MM.1S (cell line): ENCODE results near the gene PPP4R2.
"Not testable (repeated sequence)": the region's sequence is repeated elsewhere in the genome, so short reads cannot be mapped to it uniquely, and the experiment has no call there.

ENCODE experiments used
- DNase-seq: peaks from one replicate; pipeline ENCODE4 v3.0.0-alpha.2; 2015
- H2AFZ ChIP-seq: fragments of 300-600 bp; sonication (generic); 2 replicates; pipeline ENCODE4 v1.6.0; 2016; ENCODE audit warnings: antibody characterized with exemption, low read length
- H3F3A ChIP-seq: fragments of 300-600 bp; sonication (generic); 2 replicates; pipeline ENCODE4 v1.6.1; 2016; ENCODE audit warnings: mild to moderate bottlenecking, antibody characterized with exemption, low read length, moderate library complexity, mixed read lengths; ENCODE audit not compliant: insufficient read depth
- H3K27ac ChIP-seq: fragments of 300-600 bp; sonication (generic); 2 replicates; pipeline ENCODE4 v1.5.1; 2016; ENCODE audit warnings: mild to moderate bottlenecking, low read length
- H3K27me3 ChIP-seq: fragments of 300-600 bp; sonication (generic); replicated peaks from 2 replicates; pipeline ENCODE4 v1.6.0; 2016; ENCODE audit warnings: low read length; ENCODE audit not compliant: insufficient read depth
- H3K36me3 ChIP-seq: fragments of 300-600 bp; sonication (generic); replicated peaks from 2 replicates; pipeline ENCODE4 v1.6.1; 2016; ENCODE audit warnings: mild to moderate bottlenecking, low read length, mixed read lengths; ENCODE audit not compliant: insufficient read depth
- H3K4me1 ChIP-seq: fragments of 300-600 bp; sonication (generic); 2 replicates; pipeline ENCODE4 v1.6.1; 2016; ENCODE audit warnings: low read length, mixed read lengths
- H3K4me2 ChIP-seq: fragments of 300-600 bp; sonication (generic); 2 replicates; pipeline ENCODE4 v1.6.0; 2016; ENCODE audit warnings: low read depth, low read length
- H3K4me3 ChIP-seq: fragments of 300-600 bp; sonication (generic); 2 replicates; pipeline ENCODE4 v1.5.1; 2016; ENCODE audit warnings: low read length, mixed read lengths
- H3K79me2 ChIP-seq: fragments of 300-600 bp; sonication (generic); 2 replicates; pipeline ENCODE4 v1.6.1; 2016; ENCODE audit warnings: mixed run types, low read length, mixed read lengths
- H3K9ac ChIP-seq: fragments of 300-600 bp; sonication (generic); 2 replicates; pipeline ENCODE4 v1.6.1; 2016; ENCODE audit warnings: low read length, mixed read lengths
- H3K9me2 ChIP-seq: fragments of 300-600 bp; sonication (generic); replicated peaks from 2 replicates; pipeline ENCODE4 v1.6.1; 2016; ENCODE audit warnings: mild to moderate bottlenecking, low read length, mixed read lengths; ENCODE audit not compliant: insufficient read depth
- H3K9me3 ChIP-seq: fragments of 300-600 bp; sonication (generic); replicated peaks from 2 replicates; pipeline ENCODE4 v1.6.1; 2016; ENCODE audit warnings: mild to moderate bottlenecking, low read length, mixed read lengths; ENCODE audit not compliant: insufficient read depth
- H4K20me1 ChIP-seq: fragments of 300-600 bp; sonication (generic); 2 replicates; pipeline ENCODE4 v1.6.1; 2016; ENCODE audit warnings: mild to moderate bottlenecking, low read length, moderate library complexity, mixed read lengths; ENCODE audit not compliant: insufficient read depth
- EZH2 ChIP-seq: fragments of 300-600 bp; sonication (generic); optimal IDR thresholded peaks from 2 replicates; pipeline ENCODE3; 2017; ENCODE audit warnings: low read depth, mild to moderate bottlenecking, antibody characterized with exemption, low read length, mixed read lengths
- EZH2phosphoT487 ChIP-seq: fragments of 300-600 bp; sonication (generic); IDR thresholded peaks from 2 replicates; pipeline ENCODE4 v1.6.1; 2018; ENCODE audit warnings: antibody characterized with exemption, low read length
- TF ChIP-seq, protein P1 (sequence below): fragments of 300-600 bp; sonication (generic); IDR thresholded peaks from 2 replicates; pipeline ENCODE4 v1.5.1; 2016; ENCODE audit warnings: antibody characterized with exemption, low read length, mixed read lengths

The PPP4R2 gene

DNA sequence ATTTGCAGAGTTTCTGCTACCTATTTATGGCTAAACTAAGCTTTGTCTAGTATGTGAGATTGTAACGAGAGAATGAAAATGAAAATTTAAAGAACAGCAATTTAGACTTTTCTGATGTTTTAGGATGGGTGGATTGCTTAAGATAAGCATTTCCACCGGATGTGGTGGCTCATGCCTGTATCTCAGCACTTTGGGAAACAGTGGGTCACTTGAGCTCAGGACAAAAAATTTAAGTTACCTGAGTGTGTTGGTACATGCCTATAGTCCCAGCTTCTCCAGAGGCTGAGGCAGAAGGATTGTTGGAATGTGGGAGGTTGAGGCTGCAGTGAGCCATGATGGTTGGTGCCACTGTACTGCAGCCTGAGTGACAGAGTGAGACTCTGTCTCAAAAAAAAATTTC is 3.3 kb downstream of the PPP4R2 start:
- peaks cover 41% of the 10 kb centered on the region for H4K20me1 ChIP-seq
- peak overlapping the region; percentile 89 for H3K4me2 ChIP-seq
- H3K79me2 ChIP-seq = peaks cover 80% of the 10 kb centered on the region
- peaks cover 16% of the 10 kb centered on the region; the same call in 1 of the 2 replicates for H3K4me1 ChIP-seq
- H3K9me3 ChIP-seq = no peaks in the 10 kb centered on the region
- H3K4me3 ChIP-seq = no peak overlapping the region
- no peaks in the 10 kb centered on the region for H3K9me2 ChIP-seq
- no peaks in the 10 kb centered on the region for H3K27me3 ChIP-seq
- TF ChIP-seq, protein P1, sequence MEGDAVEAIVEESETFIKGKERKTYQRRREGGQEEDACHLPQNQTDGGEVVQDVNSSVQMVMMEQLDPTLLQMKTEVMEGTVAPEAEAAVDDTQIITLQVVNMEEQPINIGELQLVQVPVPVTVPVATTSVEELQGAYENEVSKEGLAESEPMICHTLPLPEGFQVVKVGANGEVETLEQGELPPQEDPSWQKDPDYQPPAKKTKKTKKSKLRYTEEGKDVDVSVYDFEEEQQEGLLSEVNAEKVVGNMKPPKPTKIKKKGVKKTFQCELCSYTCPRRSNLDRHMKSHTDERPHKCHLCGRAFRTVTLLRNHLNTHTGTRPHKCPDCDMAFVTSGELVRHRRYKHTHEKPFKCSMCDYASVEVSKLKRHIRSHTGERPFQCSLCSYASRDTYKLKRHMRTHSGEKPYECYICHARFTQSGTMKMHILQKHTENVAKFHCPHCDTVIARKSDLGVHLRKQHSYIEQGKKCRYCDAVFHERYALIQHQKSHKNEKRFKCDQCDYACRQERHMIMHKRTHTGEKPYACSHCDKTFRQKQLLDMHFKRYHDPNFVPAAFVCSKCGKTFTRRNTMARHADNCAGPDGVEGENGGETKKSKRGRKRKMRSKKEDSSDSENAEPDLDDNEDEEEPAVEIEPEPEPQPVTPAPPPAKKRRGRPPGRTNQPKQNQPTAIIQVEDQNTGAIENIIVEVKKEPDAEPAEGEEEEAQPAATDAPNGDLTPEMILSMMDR = no peak
- TF ChIP-seq EZH2phosphoT487 (no peak), EZH2 (no peak)
- peaks cover 3% of the 10 kb centered on the region; the same call in 1 of the 2 replicates for H3K36me3 ChIP-seq
- H3K9ac ChIP-seq = no peak overlapping the region
- H2AFZ ChIP-seq = no peak overlapping the region
- peaks cover 15% of the 10 kb centered on the region for H3F3A ChIP-seq
- no peak overlapping the region for H3K27ac ChIP-seq
- peak; percentile 22 for DNase-seq

DNA sequence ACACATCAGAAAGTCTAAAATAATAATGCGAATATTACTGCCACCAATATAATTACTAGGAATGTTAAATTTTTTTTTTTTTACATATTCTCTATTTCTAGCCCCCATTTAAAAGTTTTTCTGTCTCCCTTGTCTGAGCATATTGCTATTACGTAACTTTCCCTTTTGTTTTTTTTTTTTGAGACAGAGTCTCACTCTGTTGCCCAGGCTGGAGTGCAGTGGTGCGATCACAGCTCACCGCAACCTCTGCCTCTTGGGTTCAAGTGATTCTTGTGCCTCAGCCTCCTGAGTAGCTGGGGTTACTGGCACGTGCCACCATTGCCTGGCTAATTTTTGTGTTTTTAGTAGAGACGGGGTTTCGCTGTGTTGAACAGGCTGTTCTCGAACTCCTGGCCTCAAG is 6.4 kb downstream of the PPP4R2 start:
- H3K4me2 ChIP-seq, DNase-seq, H3K36me3 ChIP-seq, H3K4me3 ChIP-seq, H3K27ac ChIP-seq, H3F3A ChIP-seq, H3K9ac ChIP-seq, H3K9me2 ChIP-seq, H2AFZ ChIP-seq, H3K27me3 ChIP-seq, H3K9me3 ChIP-seq: not testable (repeated sequence)
- H3K79me2 ChIP-seq = peaks cover 98% of the 10 kb centered on the region
- H4K20me1 ChIP-seq = peaks cover 40% of the 10 kb centered on the region
- peaks cover 13% of the 10 kb centered on the region; the same call in 1 of the 2 replicates for H3K4me1 ChIP-seq

DNA sequence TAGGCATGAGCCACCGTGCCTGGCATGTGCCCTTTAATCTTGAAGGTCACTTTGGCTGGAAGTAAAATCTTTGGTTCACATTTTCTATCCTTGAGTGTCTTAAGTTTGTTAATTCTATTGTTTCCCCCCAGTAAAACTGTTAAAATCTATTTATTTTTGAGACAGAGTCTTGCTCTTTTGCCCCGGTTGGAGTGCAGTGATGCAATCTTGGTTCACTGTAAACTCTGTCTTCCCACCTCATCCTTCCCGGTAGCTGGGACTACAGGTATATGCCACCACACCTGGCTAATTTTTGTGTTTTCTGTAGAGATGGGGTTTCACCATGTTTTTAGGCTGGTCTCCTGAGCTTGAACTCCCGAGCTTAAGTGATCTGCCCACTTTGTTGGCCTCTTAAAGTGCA is 7.7 kb downstream of the PPP4R2 start:
- no peaks in the 10 kb centered on the region; the same call in 1 of the 2 replicates for H3F3A ChIP-seq
- H3K27me3 ChIP-seq = no peaks in the 10 kb centered on the region
- DNase-seq = no peak
- peaks cover 11% of the 10 kb centered on the region; the same call in 1 of the 2 replicates for H3K4me1 ChIP-seq
- no peaks in the 10 kb centered on the region for H3K9me3 ChIP-seq
- no peak overlapping the region for H3K9ac ChIP-seq
- no peak overlapping the region for H2AFZ ChIP-seq
- H3K27ac ChIP-seq = no peak overlapping the region
- H3K79me2 ChIP-seq = peaks cover 98% of the 10 kb centered on the region
- no peak overlapping the region for H3K4me3 ChIP-seq
- no peaks in the 10 kb centered on the region for H3K9me2 ChIP-seq
- H3K36me3 ChIP-seq = peaks cover 6% of the 10 kb centered on the region; the same call in 1 of the 2 replicates
- no peak overlapping the region for H3K4me2 ChIP-seq
- TF ChIP-seq EZH2 (no peak), EZH2phosphoT487 (no peak)
- TF ChIP-seq, protein P1 = no peak
- H4K20me1 ChIP-seq = peaks cover 41% of the 10 kb centered on the region

DNA sequence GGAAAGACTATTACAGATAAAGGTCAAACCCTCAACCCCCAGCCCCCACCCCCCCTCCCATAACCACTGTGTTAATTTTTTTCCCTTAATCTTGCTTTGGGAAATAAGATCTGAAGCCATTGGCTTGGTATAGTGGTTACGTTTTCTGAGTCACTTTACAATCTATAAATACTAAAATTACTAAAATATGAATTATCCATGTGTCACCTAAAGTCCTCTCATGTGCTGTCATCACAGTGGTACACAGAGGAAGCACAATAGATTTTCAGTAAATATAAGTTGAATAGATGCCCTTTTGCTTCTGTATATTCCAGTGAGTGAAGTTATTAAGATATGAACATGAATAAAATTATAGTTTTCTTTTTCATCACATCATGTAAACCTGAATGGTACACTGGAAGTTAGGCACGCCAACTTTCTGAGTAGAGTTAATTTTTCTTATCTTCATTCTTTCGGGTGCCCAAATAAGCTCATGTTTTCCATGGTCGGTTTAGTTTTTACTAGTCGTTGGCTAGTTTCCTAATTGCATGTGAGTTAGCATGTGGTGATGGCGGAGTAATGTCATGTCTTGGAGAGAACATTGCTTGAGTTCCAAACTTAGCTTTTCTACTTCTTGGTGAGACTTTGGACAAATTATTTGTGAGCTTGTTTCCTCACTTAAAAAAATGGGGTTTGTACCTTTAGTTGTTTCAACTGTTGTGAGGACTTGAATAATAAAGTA is 11.5 kb downstream of the PPP4R2 start:
- no peak for TF ChIP-seq EZH2phosphoT487
- TF ChIP-seq, protein P1 = no peak
- TF ChIP-seq EZH2 = no peak

More for the DNA sequence above, 11.5 kb downstream of the PPP4R2 start:
- no peak for DNase-seq
- Histone ChIP-seq H3F3A (no peaks in the 10 kb centered on the region), H3K79me2 (peaks cover 100% of the 10 kb centered on the region), H3K36me3 (peaks cover 6% of the 10 kb centered on the region; the same call in 1 of the 2 replicates), H3K9ac (no peak overlapping the region), H3K9me3 (no peaks in the 10 kb centered on the region), H3K9me2 (no peaks in the 10 kb centered on the region), H2AFZ (no peak overlapping the region), H3K27ac (no peak overlapping the region), H3K27me3 (no peaks in the 10 kb centered on the region), H3K4me3 (no peak overlapping the region), H4K20me1 (peaks cover 53% of the 10 kb centered on the region), H3K4me2 (no peak overlapping the region), H3K4me1 (no peaks in the 10 kb centered on the region)
